ENCODE results near the gene PIGM.

PIGM gene

GRCh38 chr1:160049101-160049500 is 17.3 kb upstream of the PIGM start:
- Histone ChIP-seq H2AFZ (ENCODE audit: low read depth, low read length, severe bottlenecking) (no peak overlapping the region), H3K9ac (ENCODE audit: low read length) (no peak overlapping the region), H3K27me3 (ENCODE audit: low read length) (no peaks in the 10 kb centered on the region)

GRCh38 chr1:160048335-160048734 is 16.5 kb upstream of the PIGM start:
- Histone ChIP-seq H3K36me3 (ENCODE audit: low read length) (no peaks in the 10 kb centered on the region), H3K9me2 (replicated peaks; ENCODE audit: insufficient read depth, low read length) (no peaks in the 10 kb centered on the region), H2AFZ (ENCODE audit: low read depth, low read length, severe bottlenecking) (no peak overlapping the region), H4K20me1 (ENCODE audit: low read depth, low read length) (no peaks in the 10 kb centered on the region), H3K79me2 (ENCODE audit: insufficient read depth, low read length) (no peaks in the 10 kb centered on the region), H3K4me2 (ENCODE audit: low read depth, low read length, poor library complexity, severe bottlenecking) (no peak overlapping the region), H3F3A (ENCODE audit: insufficient read depth) (no peaks in the 10 kb centered on the region), H3K9ac (ENCODE audit: low read length) (no peak overlapping the region), H3K4me3 (ENCODE audit: insufficient read depth, low read length, poor library complexity, severe bottlenecking) (no peak overlapping the region), H3K9me3 (ENCODE audit: insufficient read depth, low read length) (no peaks in the 10 kb centered on the region), H3K27ac (ENCODE audit: low read depth, low read length) (no peak overlapping the region), H3K27me3 (ENCODE audit: low read length) (no peaks in the 10 kb centered on the region)
- no peak for TF ChIP-seq EZH2phosphoT487 (conservative IDR thresholded peaks at IDR 0.05; ENCODE audit: low read length)
- TF ChIP-seq CTCF (IDR thresholded peaks at IDR 0.05; ENCODE audit: insufficient read depth, low read length, poor library complexity, severe bottlenecking), result no peak

More at GRCh38 chr1:160049101-160049500, 17.3 kb upstream of the PIGM start:
- Histone ChIP-seq H3K4me3 (ENCODE audit: insufficient read depth, low read length, poor library complexity, severe bottlenecking) (no peak overlapping the region), H3F3A (ENCODE audit: insufficient read depth) (no peaks in the 10 kb centered on the region), H3K4me2 (ENCODE audit: low read depth, low read length, poor library complexity, severe bottlenecking) (no peak overlapping the region), H3K9me3 (ENCODE audit: insufficient read depth, low read length) (no peaks in the 10 kb centered on the region), H3K9me2 (replicated peaks; ENCODE audit: insufficient read depth, low read length) (no peaks in the 10 kb centered on the region), H3K27ac (ENCODE audit: low read depth, low read length) (no peak overlapping the region), H4K20me1 (ENCODE audit: low read depth, low read length) (no peaks in the 10 kb centered on the region), H3K79me2 (ENCODE audit: insufficient read depth, low read length) (no peaks in the 10 kb centered on the region), H3K36me3 (ENCODE audit: low read length) (no peaks in the 10 kb centered on the region)
- TF ChIP-seq CTCF (IDR thresholded peaks at IDR 0.05; ENCODE audit: insufficient read depth, low read length, poor library complexity, severe bottlenecking) (no peak), EZH2phosphoT487 (conservative IDR thresholded peaks at IDR 0.05; ENCODE audit: low read length) (no peak)

GRCh38 chr1:160047111-160047991 is 15.6 kb upstream of the PIGM start:
- Histone ChIP-seq H4K20me1 (ENCODE audit: low read depth, low read length) (no peaks in the 10 kb centered on the region), H2AFZ (ENCODE audit: low read depth, low read length, severe bottlenecking) (peak overlapping the region; percentile 70), H3K4me2 (ENCODE audit: low read depth, low read length, poor library complexity, severe bottlenecking) (peak overlapping the region; percentile 45), H3K4me3 (ENCODE audit: insufficient read depth, low read length, poor library complexity, severe bottlenecking) (no peak overlapping the region), H3K9me2 (replicated peaks; ENCODE audit: insufficient read depth, low read length) (no peaks in the 10 kb centered on the region), H3K9ac (ENCODE audit: low read length) (no peak overlapping the region), H3K27me3 (ENCODE audit: low read length) (no peaks in the 10 kb centered on the region), H3K36me3 (ENCODE audit: low read length) (no peaks in the 10 kb centered on the region), H3K9me3 (ENCODE audit: insufficient read depth, low read length) (no peaks in the 10 kb centered on the region), H3F3A (ENCODE audit: insufficient read depth) (no peaks in the 10 kb centered on the region), H3K79me2 (ENCODE audit: insufficient read depth, low read length) (no peaks in the 10 kb centered on the region), H3K27ac (ENCODE audit: low read depth, low read length) (no peak overlapping the region)
- TF ChIP-seq CTCF (IDR thresholded peaks at IDR 0.05; ENCODE audit: insufficient read depth, low read length, poor library complexity, severe bottlenecking) (no peak), EZH2phosphoT487 (conservative IDR thresholded peaks at IDR 0.05; ENCODE audit: low read length) (no peak)
